Measurements from ENCODE around the gene EFCAB6. TPM values are rescaled to one million over a fixed set of nuclear protein-coding genes. Genes with fewer than 3 reads are reported as not detected.

The EFCAB6 gene
- total and polyA plus RNA-seq, 2 donors (not counting 3 experiments of a cell fraction or from before 2014, with no cell fraction given), result 0.07 to 0.31 TPM

DNA sequence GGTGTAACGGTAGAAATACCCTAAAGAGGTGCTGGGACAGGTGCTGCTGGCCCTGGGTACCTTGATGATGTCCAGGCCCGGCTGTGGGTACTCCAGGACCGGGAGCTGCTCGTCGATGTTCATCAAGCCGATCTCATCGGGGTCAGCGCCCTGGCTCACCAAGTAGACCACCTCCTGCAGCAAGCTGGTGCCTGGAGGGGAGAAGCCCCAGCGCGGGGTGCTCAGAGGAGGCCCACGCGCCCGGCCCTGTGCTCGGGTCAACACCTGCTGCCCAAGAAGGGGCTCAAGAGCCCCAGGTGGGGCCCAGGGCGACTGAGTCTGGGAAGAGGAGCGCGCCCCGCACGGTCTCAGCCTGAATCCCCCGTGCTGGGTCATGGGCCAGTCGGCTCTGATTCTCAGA lies 29.6 kb upstream of the EFCAB6 start:
- Histone ChIP-seq H3K9me1 (replicated peaks; ENCODE audit: control insufficient read depth, extremely low read depth, insufficient read depth, low read length) (no peaks in the 10 kb centered on the region), H3K4me3 (replicated peaks in 1 of 3; ENCODE audit: insufficient read depth in 1 of 3, low read depth in 1 of 3, low read length in 3 of 3) (no peak overlapping the region), H3K4me2 (ENCODE audit: insufficient read depth, low read length) (no peak overlapping the region), H4K20me1 (replicated peaks; ENCODE audit: control insufficient read depth, extremely low read depth, insufficient read depth, low read length) (no peaks in the 10 kb centered on the region), H3K9ac (replicated peaks; ENCODE audit: extremely low read depth, insufficient read depth, low read length) (no peak overlapping the region), H3K4me1 (ENCODE audit: control insufficient read depth, extremely low read depth, insufficient read depth, low read length) (peaks cover 6% of the 10 kb centered on the region), H3K27ac (ENCODE audit: insufficient read depth, low read depth, low read length) (no peak overlapping the region), H3K27me3 (ENCODE audit: control insufficient read depth in 2 of 2, insufficient read depth in 2 of 2, low read length in 2 of 2) (no peaks in the 10 kb centered on the region), H2AFZ (ENCODE audit: low read depth, low read length) (no peak overlapping the region), H3K36me3 (ENCODE audit: control insufficient read depth in 2 of 2, extremely low read depth in 1 of 2, insufficient read depth in 2 of 2, low read length in 2 of 2) (no peaks in the 10 kb centered on the region), H3K79me2 (ENCODE audit: control insufficient read depth, insufficient read depth, low read length) (no peaks in the 10 kb centered on the region), H3K9me3 (replicated peaks; ENCODE audit: control insufficient read depth, insufficient read depth, low read length) (no peaks in the 10 kb centered on the region)
- TF ChIP-seq POLR2AphosphoS5 (IDR thresholded peaks at IDR 0.05; ENCODE audit: insufficient read depth, low read depth, low read length) (no peak), POLR2A (IDR thresholded peaks at IDR 0.05; ENCODE audit: low read depth, low read length) (no peak)
- no peak for DNase-seq (ENCODE audit: low read depth, low spot score)
- dilution Hi-C loops (cut with MboI; ENCODE audit: extremely low pct_ligation_motif_present, low sequenced_read_pairs) (no loop called here), intact Hi-C loops (cut with micrococcal nuclease) (no loop called here)
- BruUV-seq (replicated peaks), result no TSS peak
- ChIA-PET POLR2A (no interaction called here), CTCF (no interaction called here)
- FAIRE-seq, result no peak

DNA sequence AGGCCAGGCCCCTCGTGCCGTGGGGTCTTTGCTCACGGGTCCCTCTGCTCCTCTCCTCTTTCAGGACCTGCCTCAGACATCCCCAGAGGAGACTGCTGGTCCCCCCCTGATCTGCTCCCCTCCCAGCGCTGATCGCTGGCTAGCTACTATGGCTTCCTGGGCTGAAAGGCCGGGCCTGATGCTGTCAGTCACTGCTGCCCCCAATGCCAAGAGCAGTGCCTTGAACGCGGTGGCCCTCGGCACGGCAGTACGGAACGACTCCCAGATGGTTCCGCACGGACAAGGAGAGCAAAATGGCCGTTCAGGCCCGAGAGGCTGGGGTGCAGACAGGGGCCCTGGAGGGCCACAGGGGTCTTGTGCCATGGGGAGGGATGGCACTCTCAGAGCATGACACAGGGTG lies 28.7 kb upstream of the EFCAB6 start:
- POLR2A ChIA-PET, result no interaction called here

More for the DNA sequence above, 28.7 kb upstream of the EFCAB6 start:
- Histone ChIP-seq H3K9me1 (replicated peaks; ENCODE audit: control insufficient read depth, extremely low read depth, insufficient read depth, low read length) (no peaks in the 10 kb centered on the region), H3K27me3 (ENCODE audit: control insufficient read depth in 2 of 2, insufficient read depth in 2 of 2, low read length in 2 of 2) (no peaks in the 10 kb centered on the region), H2AFZ (ENCODE audit: low read depth, low read length) (no peak overlapping the region), H3K9me3 (replicated peaks; ENCODE audit: control insufficient read depth, insufficient read depth, low read length) (no peaks in the 10 kb centered on the region), H3K27ac (ENCODE audit: insufficient read depth, low read depth, low read length) (no peak overlapping the region), H3K4me2 (ENCODE audit: insufficient read depth, low read length) (no peak overlapping the region), H3K4me1 (ENCODE audit: control insufficient read depth, extremely low read depth, insufficient read depth, low read length) (no peaks in the 10 kb centered on the region), H3K36me3 (ENCODE audit: control insufficient read depth in 2 of 2, extremely low read depth in 1 of 2, insufficient read depth in 2 of 2, low read length in 2 of 2) (no peaks in the 10 kb centered on the region), H3K79me2 (ENCODE audit: control insufficient read depth, insufficient read depth, low read length) (no peaks in the 10 kb centered on the region), H3K9ac (replicated peaks; ENCODE audit: extremely low read depth, insufficient read depth, low read length) (no peak overlapping the region), H3K4me3 (replicated peaks in 1 of 3; ENCODE audit: insufficient read depth in 1 of 3, low read depth in 1 of 3, low read length in 3 of 3) (no peak overlapping the region), H4K20me1 (replicated peaks; ENCODE audit: control insufficient read depth, extremely low read depth, insufficient read depth, low read length) (no peaks in the 10 kb centered on the region)
- TF ChIP-seq FOS (IDR thresholded peaks at IDR 0.05; ENCODE audit: borderline replicate concordance, insufficient read depth, low read length) (no peak), JUN (IDR thresholded peaks at IDR 0.05; ENCODE audit: borderline replicate concordance, insufficient read depth, insufficient read length, low read depth) (no peak), EZH2 (IDR thresholded peaks at IDR 0.05; ENCODE audit: borderline replicate concordance, low read depth, low read length, severe bottlenecking) (no peak), GATA2 (IDR thresholded peaks at IDR 0.05; ENCODE audit: insufficient read depth, insufficient read length, low read depth, low read length) (no peak), MYC (IDR thresholded peaks at IDR 0.05; ENCODE audit: low read depth, low read length) (no peak), POLR2AphosphoS5 (IDR thresholded peaks at IDR 0.05; ENCODE audit: insufficient read depth, low read depth, low read length) (no peak), POLR2A (IDR thresholded peaks at IDR 0.05; ENCODE audit: low read depth, low read length) (no peak)
- TF ChIP-seq, protein P1, sequence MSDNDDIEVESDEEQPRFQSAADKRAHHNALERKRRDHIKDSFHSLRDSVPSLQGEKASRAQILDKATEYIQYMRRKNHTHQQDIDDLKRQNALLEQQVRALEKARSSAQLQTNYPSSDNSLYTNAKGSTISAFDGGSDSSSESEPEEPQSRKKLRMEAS (IDR thresholded peaks at IDR 0.05; ENCODE audit: insufficient read depth, insufficient read length), result no peak
- TF ChIP-seq, protein P2, sequence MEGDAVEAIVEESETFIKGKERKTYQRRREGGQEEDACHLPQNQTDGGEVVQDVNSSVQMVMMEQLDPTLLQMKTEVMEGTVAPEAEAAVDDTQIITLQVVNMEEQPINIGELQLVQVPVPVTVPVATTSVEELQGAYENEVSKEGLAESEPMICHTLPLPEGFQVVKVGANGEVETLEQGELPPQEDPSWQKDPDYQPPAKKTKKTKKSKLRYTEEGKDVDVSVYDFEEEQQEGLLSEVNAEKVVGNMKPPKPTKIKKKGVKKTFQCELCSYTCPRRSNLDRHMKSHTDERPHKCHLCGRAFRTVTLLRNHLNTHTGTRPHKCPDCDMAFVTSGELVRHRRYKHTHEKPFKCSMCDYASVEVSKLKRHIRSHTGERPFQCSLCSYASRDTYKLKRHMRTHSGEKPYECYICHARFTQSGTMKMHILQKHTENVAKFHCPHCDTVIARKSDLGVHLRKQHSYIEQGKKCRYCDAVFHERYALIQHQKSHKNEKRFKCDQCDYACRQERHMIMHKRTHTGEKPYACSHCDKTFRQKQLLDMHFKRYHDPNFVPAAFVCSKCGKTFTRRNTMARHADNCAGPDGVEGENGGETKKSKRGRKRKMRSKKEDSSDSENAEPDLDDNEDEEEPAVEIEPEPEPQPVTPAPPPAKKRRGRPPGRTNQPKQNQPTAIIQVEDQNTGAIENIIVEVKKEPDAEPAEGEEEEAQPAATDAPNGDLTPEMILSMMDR (IDR thresholded peaks at IDR 0.05; ENCODE audit: extremely low read depth in 1 of 2, insufficient read depth in 1 of 2, low read depth in 1 of 2, low read length in 2 of 2), result no peak
- FAIRE-seq (no peak), DNase-seq (ENCODE audit: low read depth, low spot score) (no peak)
- no TSS peak for BruUV-seq (replicated peaks)
- dilution Hi-C loops (cut with MboI; ENCODE audit: extremely low pct_ligation_motif_present, low sequenced_read_pairs), result no loop called here
- intact Hi-C loops (cut with micrococcal nuclease), result no loop called here
- CTCF ChIA-PET, result no interaction called here

Measured in endothelial cell of umbilical vein (primary cell).